Hepatocyte (in vitro differentiated cells): Measurements from ENCODE around the gene KRTAP10-9. TPM values are rescaled to one million over a fixed set of nuclear protein-coding genes. Genes with fewer than 3 reads are reported as not detected.

Experiments
- DNase-seq: peaks from one replicate; pipeline ENCODE4 v3.0.0-alpha.2; 2016; ENCODE audit warnings: low spot score
- H2AFZ ChIP-seq: fragments of 200-600 bp; sonication (generic); 2 replicates; pipeline ENCODE4 v1.6.0; 2016; ENCODE audit warnings: antibody characterized with exemption, mild to moderate bottlenecking
- H3K27ac ChIP-seq: fragments of 200-600 bp; sonication (generic); 2 replicates; pipeline ENCODE4 v1.5.1; 2016; ENCODE audit warnings: mild to moderate bottlenecking
- H3K27me3 ChIP-seq: fragments of 200-600 bp; sonication (generic); 2 replicates; pipeline ENCODE4 v1.6.1; 2016
- H3K36me3 ChIP-seq: fragments of 200-600 bp; sonication (generic); replicated peaks from 2 replicates; pipeline ENCODE4 v1.5.1; 2016; ENCODE audit warnings: low read depth; ENCODE audit not compliant: insufficient read depth
- H3K4me1 ChIP-seq: fragments of 200-600 bp; sonication (generic); 2 replicates; pipeline ENCODE4 v1.5.1; 2016; ENCODE audit warnings: mild to moderate bottlenecking, moderate library complexity; ENCODE audit not compliant: insufficient read depth
- H3K4me2 ChIP-seq: fragments of 200-600 bp; sonication (generic); 2 replicates; pipeline ENCODE4 v1.6.0; 2016
- H3K4me3 ChIP-seq: fragments of 200-600 bp; sonication (generic); 2 replicates; pipeline ENCODE4 v1.5.1; 2016; ENCODE audit warnings: mild to moderate bottlenecking
- H3K79me2 ChIP-seq: fragments of 200-600 bp; sonication (generic); 2 replicates; pipeline ENCODE4 v1.6.0; 2017; ENCODE audit warnings: mild to moderate bottlenecking
- H3K9me2 ChIP-seq: fragments of 200-600 bp; sonication (generic); replicated peaks from 2 replicates; pipeline ENCODE4 v1.6.0; 2017; ENCODE audit warnings: mild to moderate bottlenecking; ENCODE audit not compliant: insufficient read depth
- H3K9me3 ChIP-seq: fragments of 200-600 bp; sonication (generic); 2 replicates; pipeline ENCODE4 v1.5.1; 2016; ENCODE audit warnings: low read depth, mild to moderate bottlenecking
- H4K20me1 ChIP-seq: fragments of 200-600 bp; sonication (generic); 2 replicates; pipeline ENCODE4 v1.6.0; 2016; ENCODE audit warnings: mild to moderate bottlenecking; ENCODE audit not compliant: insufficient read depth, poor library complexity, severe bottlenecking
- CTCF ChIP-seq: fragments of 200-600 bp; sonication (generic); IDR thresholded peaks from 2 replicates; pipeline ENCODE4 v1.5.1; 2016; ENCODE audit warnings: antibody characterized with exemption, mild to moderate bottlenecking; ENCODE audit not compliant: poor library complexity
- EZH2 ChIP-seq: fragments of 200-600 bp; sonication (generic); IDR thresholded peaks from 2 replicates; pipeline ENCODE4 v1.6.1; 2016; ENCODE audit warnings: antibody characterized with exemption, mild to moderate bottlenecking, borderline replicate concordance
- EZH2phosphoT487 ChIP-seq: fragments of 200-600 bp; sonication (generic); IDR thresholded peaks from one replicate; pipeline ENCODE4 v1.6.1; 2018; ENCODE audit warnings: antibody characterized with exemption, mild to moderate bottlenecking, low read depth, moderate library complexity; ENCODE audit not compliant: unreplicated experiment, severe bottlenecking
- WGBS: methylation state at CpG from one replicate; pipeline ENCODE4 v1.1.6; 2016; ENCODE audit warnings: low lambda C conversion rate; ENCODE audit errors: missing lambda C conversion rate; 5-methylcytosine and 5-hydroxymethylcytosine counted together
- polyA plus RNA-seq: library from polyadenylated mRNA; unstranded; fragments of >200 nt; fragmentation: Nextera tagmentation; extraction: Ambion mirVana; gene quantifications from 2 replicates; pipeline ENCODE4 v1.2.1, GENCODE V29; 2016
- total RNA-seq: library from RNA; depleted of rRNA; stranded (reverse); fragments of >200 nt; gene quantifications from 2 replicates; pipeline ENCODE4 v1.2.3, GENCODE V29; 2014

Gene KRTAP10-9
- total and polyA plus RNA-seq, 2 experiments from 2014 or later = not detected

- Histone ChIP-seq H3K4me3 (no peak overlapping the region), H3K9me3 (peaks cover 4% of the 10 kb centered on the region), H3K36me3 (no peaks in the 10 kb centered on the region), H3K27ac (no peak overlapping the region), H3K4me1 (no peaks in the 10 kb centered on the region), H4K20me1 (no peaks in the 10 kb centered on the region), H2AFZ (no peak overlapping the region), H3K79me2 (no peaks in the 10 kb centered on the region), H3K4me2 (no peak overlapping the region), H3K9me2 (no peaks in the 10 kb centered on the region), H3K27me3 (no peaks in the 10 kb centered on the region)
- 82% methylated on average over 3 of the region's 3 CpGs for WGBS
- no peak for TF ChIP-seq EZH2
- DNase-seq = no peak
Measured at GRCh38 chr21:44670642-44671432, 43.9 kb downstream of the KRTAP10-9 start.

- Histone ChIP-seq H3K27ac (no peak overlapping the region), H3K4me1 (no peaks in the 10 kb centered on the region), H3K9me3 (peaks cover 4% of the 10 kb centered on the region), H2AFZ (no peak overlapping the region), H3K36me3 (no peaks in the 10 kb centered on the region), H3K79me2 (no peaks in the 10 kb centered on the region), H3K27me3 (no peaks in the 10 kb centered on the region), H3K9me2 (no peaks in the 10 kb centered on the region), H3K4me3 (no peak overlapping the region), H4K20me1 (no peaks in the 10 kb centered on the region), H3K4me2 (no peak overlapping the region)
- 89% methylated on average over 1 of the region's 1 CpG for WGBS
- no peak for TF ChIP-seq EZH2
- TF ChIP-seq CTCF = no peak
- no peak for DNase-seq
Measured at GRCh38 chr21:44671911-44672310, 45.0 kb downstream of the KRTAP10-9 start.

GRCh38 chr21:44677881-44678280 lies 51.0 kb downstream of the KRTAP10-9 start:
- no peak overlapping the region for H2AFZ ChIP-seq
- no peak overlapping the region for H3K27ac ChIP-seq
- no peaks in the 10 kb centered on the region for H3K79me2 ChIP-seq
- no peaks in the 10 kb centered on the region for H3K27me3 ChIP-seq
- 95% methylated on average over 13 of the region's 13 CpGs for WGBS
- H3K4me2 ChIP-seq = no peak overlapping the region
- no peaks in the 10 kb centered on the region for H3K9me2 ChIP-seq
- H3K9me3 ChIP-seq = no peaks in the 10 kb centered on the region
- no peaks in the 10 kb centered on the region for H3K4me1 ChIP-seq
- no peak overlapping the region for H3K4me3 ChIP-seq
- TF ChIP-seq EZH2phosphoT487 (no peak), EZH2 (no peak), CTCF (no peak)
- no peak for DNase-seq
- H3K36me3 ChIP-seq = no peaks in the 10 kb centered on the region
- H4K20me1 ChIP-seq = no peaks in the 10 kb centered on the region

Other genes with a start within 250 kb of the KRTAP10-9 start
- 7.3 and 7.8 TPM in 2 replicates for gene LRRC3, start 171.6 kb upstream of the KRTAP10-9 start, total RNA-seq
- gene LRRC3, start 171.6 kb upstream of the KRTAP10-9 start, polyA plus RNA-seq = 5.6 and 7.2 TPM in 2 replicates
- not detected in 2 replicates for gene KRTAP10-1, start 86.9 kb upstream of the KRTAP10-9 start, total RNA-seq
- gene KRTAP10-1, start 86.9 kb upstream of the KRTAP10-9 start, polyA plus RNA-seq = not detected in 2 replicates
- gene KRTAP10-2, start 75.6 kb upstream of the KRTAP10-9 start, total RNA-seq = not detected in 2 replicates
- not detected in 2 replicates for gene KRTAP10-2, start 75.6 kb upstream of the KRTAP10-9 start, polyA plus RNA-seq
- gene KRTAP10-3, start 68.3 kb upstream of the KRTAP10-9 start, total RNA-seq = not detected in 2 replicates
- not detected in 2 replicates for gene KRTAP10-3, start 68.3 kb upstream of the KRTAP10-9 start, polyA plus RNA-seq
- gene KRTAP10-4, start 53.4 kb upstream of the KRTAP10-9 start, total RNA-seq = not detected in 2 replicates
- not detected in 2 replicates for gene KRTAP10-4, start 53.4 kb upstream of the KRTAP10-9 start, polyA plus RNA-seq
- gene KRTAP10-5, start 46.5 kb upstream of the KRTAP10-9 start, total RNA-seq = not detected in 2 replicates
- gene KRTAP10-5, start 46.5 kb upstream of the KRTAP10-9 start, polyA plus RNA-seq = not detected in 2 replicates
- gene KRTAP10-6, start 34.6 kb upstream of the KRTAP10-9 start, total RNA-seq = not detected in 2 replicates
- gene KRTAP10-6, start 34.6 kb upstream of the KRTAP10-9 start, polyA plus RNA-seq = not detected in 2 replicates
- gene KRTAP10-7, start 26.5 kb upstream of the KRTAP10-9 start, total RNA-seq = not detected in 2 replicates
- not detected in 2 replicates for gene KRTAP10-7, start 26.5 kb upstream of the KRTAP10-9 start, polyA plus RNA-seq
- not detected in 2 replicates for gene KRTAP10-8, start 15.0 kb upstream of the KRTAP10-9 start, total RNA-seq
- not detected in 2 replicates for gene KRTAP10-8, start 15.0 kb upstream of the KRTAP10-9 start, polyA plus RNA-seq
- not detected in 2 replicates for gene KRTAP10-10, start 10.3 kb downstream of the KRTAP10-9 start, total RNA-seq
- gene KRTAP10-10, start 10.3 kb downstream of the KRTAP10-9 start, polyA plus RNA-seq = not detected in 2 replicates
- gene KRTAP10-11, start 19.3 kb downstream of the KRTAP10-9 start, total RNA-seq = not detected in 2 replicates
- gene KRTAP10-11, start 19.3 kb downstream of the KRTAP10-9 start, polyA plus RNA-seq = not detected in 2 replicates
- gene KRTAP12-4, start 27.6 kb downstream of the KRTAP10-9 start, total RNA-seq = not detected in 2 replicates
- not detected in 2 replicates for gene KRTAP12-4, start 27.6 kb downstream of the KRTAP10-9 start, polyA plus RNA-seq
- gene KRTAP12-3, start 30.8 kb downstream of the KRTAP10-9 start, total RNA-seq = not detected in 2 replicates
- not detected in 2 replicates for gene KRTAP12-3, start 30.8 kb downstream of the KRTAP10-9 start, polyA plus RNA-seq
- not detected in 2 replicates for gene KRTAP12-2, start 39.8 kb downstream of the KRTAP10-9 start, total RNA-seq
- not detected in 2 replicates for gene KRTAP12-2, start 39.8 kb downstream of the KRTAP10-9 start, polyA plus RNA-seq
- gene KRTAP12-1, start 55.1 kb downstream of the KRTAP10-9 start, total RNA-seq = not detected in 2 replicates
- not detected in 2 replicates for gene KRTAP12-1, start 55.1 kb downstream of the KRTAP10-9 start, polyA plus RNA-seq
- gene KRTAP10-12, start 70.1 kb downstream of the KRTAP10-9 start, total RNA-seq = not detected in 2 replicates
- gene KRTAP10-12, start 70.1 kb downstream of the KRTAP10-9 start, polyA plus RNA-seq = not detected in 2 replicates
- gene TSPEAR, start 84.5 kb downstream of the KRTAP10-9 start, total RNA-seq = 0.16 TPM in 1 of 2 replicates, not detected in the other
- 0.35 and 0.66 TPM in 2 replicates for gene TSPEAR, start 84.5 kb downstream of the KRTAP10-9 start, polyA plus RNA-seq
- 45.8 and 61.6 TPM in 2 replicates for gene UBE2G2, start 174.7 kb downstream of the KRTAP10-9 start, total RNA-seq
- 50.4 and 55.2 TPM in 2 replicates for gene UBE2G2, start 174.7 kb downstream of the KRTAP10-9 start, polyA plus RNA-seq
- gene SUMO3, start 191.0 kb downstream of the KRTAP10-9 start, total RNA-seq = 68.5 and 77.2 TPM in 2 replicates
- 97.0 and 107 TPM in 2 replicates for gene SUMO3, start 191.0 kb downstream of the KRTAP10-9 start, polyA plus RNA-seq
- 344 and 348 TPM in 2 replicates for gene PTTG1IP, start 246.6 kb downstream of the KRTAP10-9 start, total RNA-seq
- gene PTTG1IP, start 246.6 kb downstream of the KRTAP10-9 start, polyA plus RNA-seq = 315 and 362 TPM in 2 replicates